Endothelial cell (in vitro differentiated cells): Measurements from ENCODE around the gene SORL1-AS1.

Experiments used
- DNase-seq: peaks from one replicate; pipeline ENCODE4 v3.0.0; 2021; ENCODE audit warnings: low spot score
- H3K27ac Mint-ChIP-seq: one replicate; pipeline ENCODE4 v1.8.0; 2021; ENCODE audit warnings: mixed read lengths, inconsistent platforms; ENCODE audit not compliant: unreplicated experiment
- H3K27me3 Mint-ChIP-seq: one replicate; pipeline ENCODE4 v1.8.0; 2021; ENCODE audit warnings: mild to moderate bottlenecking, moderate library complexity, mixed read lengths, inconsistent platforms; ENCODE audit not compliant: unreplicated experiment
- H3K36me3 Mint-ChIP-seq: one replicate; pipeline ENCODE4 v1.8.0; 2021; ENCODE audit warnings: mild to moderate bottlenecking, low read depth, mixed read lengths, inconsistent platforms; ENCODE audit not compliant: unreplicated experiment
- H3K4me1 Mint-ChIP-seq: one replicate; pipeline ENCODE4 v1.8.0; 2021; ENCODE audit warnings: mild to moderate bottlenecking, mixed read lengths, inconsistent platforms; ENCODE audit not compliant: unreplicated experiment
- H3K4me3 Mint-ChIP-seq: one replicate; pipeline ENCODE4 v1.8.0; 2021; ENCODE audit warnings: mild to moderate bottlenecking, mixed read lengths, inconsistent platforms; ENCODE audit not compliant: unreplicated experiment
- H3K9me3 Mint-ChIP-seq: one replicate; pipeline ENCODE4 v1.8.0; 2021; ENCODE audit warnings: mixed read lengths, inconsistent platforms; ENCODE audit not compliant: unreplicated experiment
- CTCF ChIP-seq: fragments of 200-600 bp; sonication (generic); IDR thresholded peaks from one replicate; pipeline ENCODE4 v1.5.0; 2021; ENCODE audit warnings: antibody characterized with exemption; ENCODE audit not compliant: unreplicated experiment

SORL1-AS1 gene

GRCh38 chr11:121479698-121480238, 27.0 kb upstream of the SORL1-AS1 start:
- H3K9me3 Mint-ChIP-seq = no peaks in the 10 kb centered on the region
- no peak for DNase-seq
- peak overlapping the region; percentile 87 for H3K27ac Mint-ChIP-seq
- H3K4me3 Mint-ChIP-seq = no peak overlapping the region
- peaks cover 53% of the 10 kb centered on the region for H3K4me1 Mint-ChIP-seq
- no peaks in the 10 kb centered on the region for H3K36me3 Mint-ChIP-seq
- peaks cover 4% of the 10 kb centered on the region for H3K27me3 Mint-ChIP-seq
- no peak for TF ChIP-seq CTCF

GRCh38 chr11:121478895-121479697, 26.3 kb upstream of the SORL1-AS1 start:
- H3K4me3 Mint-ChIP-seq = peak overlapping the region; percentile 67
- peak; percentile 18 for DNase-seq
- H3K36me3 Mint-ChIP-seq = no peaks in the 10 kb centered on the region
- peaks cover 49% of the 10 kb centered on the region for H3K4me1 Mint-ChIP-seq
- no peaks in the 10 kb centered on the region for H3K9me3 Mint-ChIP-seq
- peak overlapping the region; percentile 87 for H3K27ac Mint-ChIP-seq
- H3K27me3 Mint-ChIP-seq = peaks cover 4% of the 10 kb centered on the region
- TF ChIP-seq CTCF = no peak

GRCh38 chr11:121478226-121478894, 25.6 kb upstream of the SORL1-AS1 start:
- Mint-ChIP-seq H3K27me3 (peaks cover 4% of the 10 kb centered on the region), H3K4me3 (peak overlapping the region; percentile 67)

GRCh38 chr11:121476379-121477032, 23.7 kb upstream of the SORL1-AS1 start:
- Mint-ChIP-seq H3K4me1 (peaks cover 26% of the 10 kb centered on the region), H3K27ac (no peak overlapping the region), H3K27me3 (no peaks in the 10 kb centered on the region), H3K9me3 (no peaks in the 10 kb centered on the region), H3K36me3 (no peaks in the 10 kb centered on the region), H3K4me3 (no peak overlapping the region)
- TF ChIP-seq CTCF = no peak
- DNase-seq = no peak

More at GRCh38 chr11:121478226-121478894, 25.6 kb upstream of the SORL1-AS1 start:
- H3K4me1 Mint-ChIP-seq = peaks cover 42% of the 10 kb centered on the region
- DNase-seq = no peak
- peak overlapping the region; percentile 87 for H3K27ac Mint-ChIP-seq
- no peaks in the 10 kb centered on the region for H3K36me3 Mint-ChIP-seq
- no peak for TF ChIP-seq CTCF
- H3K9me3 Mint-ChIP-seq = no peaks in the 10 kb centered on the region
